ENCODE measurements around the gene NTN5.

The NTN5 gene

DNA sequence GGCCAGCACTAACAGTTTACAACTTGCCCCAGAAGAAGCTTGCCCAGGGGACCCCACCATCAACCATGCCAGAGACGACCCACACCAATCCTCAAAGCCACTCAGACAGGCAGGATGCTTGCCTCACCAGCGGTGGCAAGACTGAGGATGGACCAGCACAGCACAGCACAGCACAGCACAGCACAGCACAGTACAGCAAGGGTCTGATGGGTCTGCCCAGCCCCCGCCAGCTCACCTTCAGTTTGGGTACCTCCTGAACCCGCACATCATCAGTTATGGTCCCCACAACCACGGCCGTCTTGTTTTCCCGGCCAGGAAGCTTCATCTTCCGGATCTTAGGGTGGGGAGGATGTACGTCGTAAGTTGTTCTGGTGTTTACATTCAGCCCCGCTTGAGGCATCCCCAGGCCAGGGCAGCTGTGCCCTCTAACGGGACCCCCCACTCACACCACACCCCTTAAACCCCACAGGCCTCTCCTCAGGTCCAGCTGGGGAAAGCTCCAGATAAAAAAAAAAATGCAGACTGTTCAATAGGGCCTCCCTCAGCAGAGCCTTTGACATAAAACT lies 56.2 kb downstream of the NTN5 start:
- FAIRE-seq = no peak
- DNase-seq (ENCODE audit: insufficient read length, low spot score) = no peak

DNA sequence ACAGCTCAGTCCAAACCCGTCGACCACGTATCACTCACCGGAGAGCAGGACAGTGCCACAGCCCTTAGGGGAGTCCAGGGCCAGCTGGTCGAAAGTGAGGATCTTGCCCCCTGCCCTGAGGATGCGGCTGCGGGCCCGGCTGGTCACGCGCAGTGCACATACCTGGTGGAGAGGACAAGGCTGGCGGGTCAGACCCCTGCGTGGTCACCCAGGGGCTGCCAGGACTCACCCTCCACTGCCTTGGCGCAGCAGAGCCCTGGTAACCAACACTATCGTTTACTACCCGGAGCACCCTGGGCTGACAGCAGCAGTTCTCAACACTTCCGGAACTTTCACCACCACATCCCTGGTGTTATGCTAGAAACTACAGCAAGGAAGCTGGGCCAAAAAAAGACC lies 56.8 kb downstream of the NTN5 start:
- FAIRE-seq (no peak), DNase-seq (ENCODE audit: insufficient read length, low spot score) (no peak)

DNA sequence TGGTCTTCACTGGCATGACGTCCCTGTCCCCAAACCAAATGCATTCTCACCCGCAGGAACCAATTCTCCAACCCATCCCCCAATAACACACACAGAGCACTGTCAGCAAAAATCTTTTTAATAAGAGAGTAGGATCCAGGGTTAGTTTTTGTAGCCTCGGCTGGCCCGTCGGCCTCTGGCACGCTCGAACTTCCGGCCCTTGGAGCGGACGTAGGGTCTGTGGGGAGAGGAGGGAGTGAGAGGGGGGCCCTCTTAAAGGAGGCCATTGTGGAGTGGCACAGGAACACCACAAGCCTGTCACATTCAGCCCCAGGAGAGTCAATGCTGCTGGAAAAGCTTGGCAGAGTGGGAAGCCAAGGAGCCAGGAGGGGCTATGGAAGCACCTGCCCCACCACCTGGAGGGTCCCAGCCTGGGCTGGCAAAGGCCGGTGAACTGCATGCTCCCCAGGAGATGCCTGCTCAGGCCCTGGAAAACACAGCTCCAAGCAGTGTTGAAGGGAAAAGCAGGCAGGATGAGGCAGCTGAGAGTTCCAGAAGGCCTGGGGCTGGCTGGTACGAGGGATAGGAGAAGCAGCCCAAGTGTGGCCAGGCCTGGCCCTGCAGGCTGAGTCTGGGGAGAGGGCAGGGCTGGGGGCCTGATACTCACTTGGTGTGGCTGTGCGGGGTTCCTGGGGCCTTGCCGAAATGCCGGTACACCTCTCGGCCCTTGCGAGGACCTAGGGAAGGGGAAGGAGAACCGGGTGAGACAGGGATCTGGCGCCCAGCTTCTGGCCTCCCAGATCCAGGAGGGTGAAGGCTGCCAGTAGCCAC lies 57.4 kb downstream of the NTN5 start:
- DNase-seq (ENCODE audit: insufficient read length, low spot score) = no peak
- no peak for FAIRE-seq

DNA sequence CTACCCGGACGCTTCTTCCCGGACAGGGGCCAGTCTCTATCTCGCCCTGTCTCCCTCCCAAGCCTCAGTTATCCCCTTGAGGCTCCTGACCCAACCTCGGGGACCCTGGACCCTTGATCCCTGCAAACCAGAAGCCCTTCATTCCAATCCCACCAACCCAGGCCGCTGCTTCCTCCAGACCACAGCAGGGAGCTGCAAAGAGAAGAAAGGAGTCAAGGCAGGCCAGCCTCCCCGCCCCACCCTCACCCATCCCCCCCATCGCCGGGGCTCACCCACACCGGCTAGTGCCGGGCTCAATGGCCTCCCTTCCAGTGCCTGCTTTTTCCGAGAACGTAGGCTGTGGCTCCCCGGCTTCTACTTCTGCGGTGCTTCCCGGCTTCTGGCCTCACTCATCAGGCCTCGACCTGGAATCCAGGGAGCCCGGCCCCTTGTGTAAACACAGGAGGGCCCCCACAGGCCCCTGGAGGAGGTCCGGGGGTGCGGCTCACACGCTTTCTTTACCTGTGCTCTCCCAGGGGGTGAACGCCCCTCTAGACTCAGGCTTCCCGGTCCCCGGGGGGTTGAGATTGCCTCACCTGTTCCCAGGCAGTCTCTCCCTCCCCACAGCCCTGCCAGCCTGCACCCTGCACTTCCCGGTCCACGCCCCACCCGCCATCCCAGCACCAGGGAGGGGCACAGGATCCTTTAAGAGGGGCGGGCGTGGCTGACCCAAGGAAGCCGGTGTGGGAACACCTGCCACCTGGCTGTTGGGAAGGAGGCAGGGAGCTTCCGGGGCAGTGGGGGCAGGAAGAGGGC lies 58.2 kb downstream of the NTN5 start, which contains the start of gene FAM83E:
Gene FAM83E, minus strand, starts transcription at position 641 of the 795 bp plus-strand sequence. CDS start 1,704 bp downstream, outside the sequence.
- DNase-seq (ENCODE audit: insufficient read length, low spot score) = no peak
- FAIRE-seq = no peak

DNA sequence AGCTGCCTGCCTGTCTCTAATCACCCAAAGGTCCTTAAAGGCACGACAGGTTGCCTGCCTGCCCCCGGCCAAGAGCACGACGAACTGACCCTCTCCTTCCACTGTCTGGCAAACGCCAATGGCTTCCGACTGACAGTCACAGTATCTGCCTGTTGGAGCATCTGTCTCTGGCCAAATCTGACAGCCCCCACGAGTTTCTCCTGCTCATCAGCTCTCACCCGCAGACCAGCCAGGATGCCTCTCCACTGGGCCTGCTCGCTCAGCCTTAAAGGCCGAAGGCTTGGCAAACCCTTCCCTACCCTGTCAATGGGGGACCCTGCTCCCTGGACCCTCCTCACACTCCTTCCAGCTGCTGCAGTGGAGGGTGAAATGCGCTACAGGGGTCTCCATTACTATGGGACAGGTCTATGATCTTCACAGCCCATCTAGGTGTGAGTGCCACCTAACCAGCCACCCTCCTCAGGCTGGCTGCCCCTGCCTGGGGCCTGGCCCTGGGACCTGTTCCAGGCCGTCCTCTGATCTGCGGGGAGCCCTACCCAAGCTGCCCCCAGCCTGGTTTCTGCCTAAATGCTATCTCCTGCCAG lies 58.9 kb downstream of the NTN5 start:
- FAIRE-seq = no peak

DNA sequence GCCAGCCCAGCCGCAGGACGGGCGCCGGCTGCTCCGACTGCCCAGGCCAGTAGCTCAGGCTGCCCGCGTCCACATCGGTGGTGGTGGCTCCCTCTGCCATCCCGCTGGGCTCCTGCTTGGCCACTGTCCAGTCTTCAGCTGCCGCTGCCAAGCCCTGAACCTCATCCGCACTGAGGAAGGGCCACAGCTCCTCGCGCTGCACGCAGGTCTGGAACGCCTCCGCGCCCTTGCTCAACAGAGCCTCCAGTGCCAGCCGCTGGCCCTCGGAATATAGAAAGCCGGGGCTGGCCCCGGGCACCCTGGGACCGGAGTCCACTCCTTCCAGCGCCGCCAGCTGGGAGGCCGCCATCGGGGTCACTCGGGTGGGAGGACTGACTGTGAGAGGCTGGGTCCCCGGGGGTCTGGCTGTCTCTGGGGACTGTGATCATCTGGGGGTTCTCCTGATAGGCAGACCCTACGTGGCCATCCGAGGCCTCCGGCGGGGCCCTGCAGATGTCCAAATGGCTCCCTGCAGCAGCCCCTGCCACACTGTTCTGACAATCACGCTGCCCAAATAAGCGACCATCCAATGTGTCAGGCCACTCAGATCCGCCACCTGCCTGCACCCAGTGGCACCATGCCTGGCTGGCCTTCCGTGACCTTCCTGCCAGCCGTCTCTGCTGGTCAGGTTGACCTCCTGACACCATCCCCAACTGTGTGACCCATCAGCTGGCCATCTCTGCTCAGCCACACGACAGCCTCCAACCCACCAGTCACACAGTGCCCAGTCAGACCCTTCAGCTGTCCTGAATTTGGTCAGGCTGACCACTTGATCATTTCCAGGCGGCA lies 59.6 kb downstream of the NTN5 start:
- no peak for DNase-seq (ENCODE audit: insufficient read length, low spot score)
- no peak for FAIRE-seq

More for the DNA sequence above, 58.9 kb downstream of the NTN5 start:
- no peak for DNase-seq (ENCODE audit: insufficient read length, low spot score)

DNA sequence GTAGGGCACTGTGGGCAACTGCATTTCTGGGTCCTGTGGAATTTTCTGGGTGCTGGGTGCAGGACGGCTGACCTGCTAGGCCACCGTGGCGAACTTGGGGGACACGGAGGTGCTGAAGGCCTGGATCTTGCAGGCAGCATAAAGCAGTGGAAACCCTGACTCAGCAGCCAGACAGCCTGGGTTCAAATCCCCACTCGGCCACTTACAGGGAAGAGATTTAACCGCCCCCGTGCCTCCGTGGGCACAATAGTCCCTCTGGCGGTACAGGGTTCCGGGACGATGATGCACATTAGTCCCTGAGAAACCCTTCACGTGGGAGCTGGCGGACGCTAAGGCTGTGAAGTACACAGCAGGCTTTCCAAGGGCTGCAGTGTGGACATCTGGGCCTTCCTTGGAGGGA lies 60.9 kb downstream of the NTN5 start:
- no peak for FAIRE-seq
- DNase-seq (ENCODE audit: insufficient read length, low spot score) = no peak

Measured in HTR-8/SVneo (cell line).